GM11168 (cell line): ENCODE measurements around the gene CENPC.

Experiments
- in situ Hi-C: fragments of 300-500 bp; cut with MboI; formaldehyde crosslinking; loops from one replicate; pipeline ENCODE4 v1.12.0; 2022; ENCODE audit warnings: low sequenced_read_pairs; ENCODE audit not compliant: unreplicated experiment

The CENPC gene

DNA sequence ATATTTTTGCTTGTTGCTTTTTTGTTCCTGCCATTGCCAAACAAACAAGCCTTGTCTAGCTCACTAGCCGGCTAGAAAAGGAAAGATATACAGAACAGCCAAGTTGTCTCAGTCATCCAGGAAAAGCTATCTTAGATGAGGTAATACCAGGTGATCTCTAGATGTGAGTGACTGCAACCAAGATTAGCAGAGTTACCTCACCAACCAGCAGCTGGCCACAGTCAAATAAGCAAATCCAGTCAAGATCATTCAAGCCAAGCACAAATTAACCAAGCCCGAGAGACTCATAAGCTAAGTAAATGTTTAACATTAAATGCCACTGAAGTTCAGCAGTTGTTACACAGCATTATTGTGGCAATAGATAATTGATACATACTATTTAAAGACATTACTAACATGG, 108.6 kb downstream of the CENPC start:
- in situ Hi-C loops: no loop called here

DNA sequence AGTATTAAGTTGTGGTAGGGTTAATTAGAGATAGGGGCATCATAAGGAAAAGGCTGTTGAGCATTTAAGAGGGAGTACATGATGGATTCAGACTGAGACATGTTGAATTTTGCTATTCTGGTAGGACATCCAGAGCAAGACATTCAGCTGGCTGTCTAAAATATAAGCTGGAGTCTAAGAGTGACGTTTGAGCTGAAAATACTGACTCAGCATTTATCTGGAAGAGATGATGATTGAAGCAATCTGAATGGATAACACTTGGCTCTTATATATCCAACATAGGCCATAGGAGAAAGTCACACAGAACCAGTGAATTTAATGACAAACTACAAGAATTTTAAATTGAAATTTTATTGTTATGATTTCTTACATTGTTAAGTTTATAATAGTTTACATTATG, 114.3 kb downstream of the CENPC start:
- in situ Hi-C loops: no loop called here

DNA sequence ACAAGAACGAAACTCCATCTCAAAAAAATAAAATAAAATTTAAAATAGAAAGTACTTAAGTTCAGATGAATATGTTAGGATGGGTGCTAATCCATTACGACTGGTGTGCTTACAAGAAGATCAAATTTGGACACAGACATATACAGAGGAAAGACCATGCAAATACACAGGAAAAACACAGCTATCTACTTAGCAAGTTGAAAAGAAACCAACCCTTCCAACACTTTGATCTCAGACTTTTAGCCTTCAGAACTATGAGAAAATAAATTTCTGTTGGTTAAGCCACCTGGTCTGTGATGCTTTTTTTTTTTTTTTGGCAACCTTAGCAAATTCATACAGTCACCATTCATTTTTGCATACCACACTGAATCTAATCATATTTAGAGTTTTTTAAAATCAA, 116.5 kb downstream of the CENPC start:
- in situ Hi-C loops: no loop called here
